ENCODE results near the gene TIMM22. TPM values are rescaled to one million over a fixed set of nuclear protein-coding genes. Genes with fewer than 3 reads are reported as not detected.
"Not testable (repeated sequence)": the region's sequence is repeated elsewhere in the genome, so short reads cannot be mapped to it uniquely, and the experiment has no call there.

TIMM22 gene
- total RNA-seq, 6 experiments from 2014 or later, result 16.8 to 21.5 (median 18.2) TPM

DNA sequence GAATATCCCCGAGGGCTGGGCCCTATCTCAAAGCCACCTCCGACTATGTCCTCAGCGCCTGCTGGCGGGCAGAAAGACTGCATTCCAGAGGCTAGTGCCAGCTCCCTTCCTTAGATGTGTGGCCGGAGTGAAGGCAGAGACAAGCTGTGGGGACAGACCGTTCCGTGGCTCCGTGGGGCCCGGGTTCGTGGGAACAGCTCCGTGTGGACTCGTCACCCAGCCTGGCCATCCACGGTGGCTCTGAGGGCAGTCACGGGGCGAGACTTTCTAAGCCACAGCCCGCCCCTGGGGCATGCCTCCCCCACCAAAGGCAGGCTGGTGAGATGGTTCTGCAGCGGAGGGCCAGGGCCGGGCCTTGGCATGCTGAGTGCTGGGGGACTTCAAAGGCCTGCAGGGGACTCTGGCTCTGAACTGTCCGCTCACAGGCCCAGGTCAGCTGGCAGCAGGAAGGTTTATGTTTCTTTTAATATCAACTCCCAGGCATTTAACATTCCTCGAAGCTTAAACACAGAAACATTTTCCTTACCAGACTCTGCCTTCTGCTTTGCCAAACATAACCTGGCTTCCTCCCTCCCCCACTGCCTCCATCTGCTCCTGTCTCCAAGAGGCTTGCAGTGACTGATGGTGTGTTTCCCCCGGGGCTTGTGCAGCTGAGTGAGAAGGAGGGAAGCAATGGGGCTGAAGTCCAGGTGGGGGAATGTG lies 50.4 kb downstream of the TIMM22 start:
- Mint-ChIP-seq H3K4me1 (ENCODE audit: low read depth) (peaks cover 7% of the 10 kb centered on the region; the same call in 1 of the 2 replicates), H3K27me3 (ENCODE audit: insufficient read depth) (peaks cover 2% of the 10 kb centered on the region), H3K27ac (no peak overlapping the region), H3K4me3 (no peak overlapping the region), H3K9me3 (peaks cover 2% of the 10 kb centered on the region; the same call in 1 of the 2 replicates), H3K36me3 (ENCODE audit: low read depth) (peaks cover 15% of the 10 kb centered on the region)
- no peak for DNase-seq
- TF ChIP-seq, protein P1, sequence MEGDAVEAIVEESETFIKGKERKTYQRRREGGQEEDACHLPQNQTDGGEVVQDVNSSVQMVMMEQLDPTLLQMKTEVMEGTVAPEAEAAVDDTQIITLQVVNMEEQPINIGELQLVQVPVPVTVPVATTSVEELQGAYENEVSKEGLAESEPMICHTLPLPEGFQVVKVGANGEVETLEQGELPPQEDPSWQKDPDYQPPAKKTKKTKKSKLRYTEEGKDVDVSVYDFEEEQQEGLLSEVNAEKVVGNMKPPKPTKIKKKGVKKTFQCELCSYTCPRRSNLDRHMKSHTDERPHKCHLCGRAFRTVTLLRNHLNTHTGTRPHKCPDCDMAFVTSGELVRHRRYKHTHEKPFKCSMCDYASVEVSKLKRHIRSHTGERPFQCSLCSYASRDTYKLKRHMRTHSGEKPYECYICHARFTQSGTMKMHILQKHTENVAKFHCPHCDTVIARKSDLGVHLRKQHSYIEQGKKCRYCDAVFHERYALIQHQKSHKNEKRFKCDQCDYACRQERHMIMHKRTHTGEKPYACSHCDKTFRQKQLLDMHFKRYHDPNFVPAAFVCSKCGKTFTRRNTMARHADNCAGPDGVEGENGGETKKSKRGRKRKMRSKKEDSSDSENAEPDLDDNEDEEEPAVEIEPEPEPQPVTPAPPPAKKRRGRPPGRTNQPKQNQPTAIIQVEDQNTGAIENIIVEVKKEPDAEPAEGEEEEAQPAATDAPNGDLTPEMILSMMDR (IDR thresholded peaks at IDR 0.05), result no peak

DNA sequence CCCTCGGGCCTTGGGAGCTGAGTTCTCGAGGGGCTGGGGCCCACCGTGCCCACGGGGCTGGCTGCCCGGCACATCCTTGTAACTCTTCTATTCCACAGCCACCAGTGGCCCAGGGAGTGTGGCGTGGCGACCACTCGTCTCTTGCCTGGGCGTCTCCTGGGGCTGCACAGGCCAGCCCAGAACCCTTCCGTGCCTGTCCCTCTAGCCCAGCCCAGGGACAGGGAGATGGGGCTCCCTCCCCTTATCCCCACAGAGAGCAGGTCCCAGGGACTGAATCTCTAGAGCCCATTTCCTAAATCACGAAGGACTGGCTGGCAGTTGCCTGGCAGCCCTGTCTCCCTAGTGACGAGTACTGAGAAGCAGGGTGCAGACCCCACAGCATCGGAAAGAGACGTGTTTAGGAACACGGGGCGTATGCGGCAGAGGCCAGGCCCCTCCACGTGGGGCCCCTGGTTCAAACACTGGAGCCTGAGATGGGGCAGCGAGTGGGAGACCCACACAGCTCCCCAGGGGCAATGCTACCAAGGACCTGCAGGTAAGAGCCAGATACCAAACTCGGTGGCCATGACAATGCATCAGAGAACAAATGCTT lies 51.0 kb downstream of the TIMM22 start:
- TF ChIP-seq, protein P1 (IDR thresholded peaks at IDR 0.05), result no peak
- no peaks in the 10 kb centered on the region; the same call in 1 of the 2 replicates for H3K27me3 Mint-ChIP-seq (ENCODE audit: insufficient read depth)
- DNase-seq, result no peak
- no peak overlapping the region for H3K4me3 Mint-ChIP-seq
- H3K4me1 Mint-ChIP-seq (ENCODE audit: low read depth), result peaks cover 7% of the 10 kb centered on the region; the same call in 1 of the 2 replicates
- no peaks in the 10 kb centered on the region for H3K9me3 Mint-ChIP-seq
- H3K27ac Mint-ChIP-seq, result no peak overlapping the region
- H3K36me3 Mint-ChIP-seq (ENCODE audit: low read depth), result peaks cover 9% of the 10 kb centered on the region

DNA sequence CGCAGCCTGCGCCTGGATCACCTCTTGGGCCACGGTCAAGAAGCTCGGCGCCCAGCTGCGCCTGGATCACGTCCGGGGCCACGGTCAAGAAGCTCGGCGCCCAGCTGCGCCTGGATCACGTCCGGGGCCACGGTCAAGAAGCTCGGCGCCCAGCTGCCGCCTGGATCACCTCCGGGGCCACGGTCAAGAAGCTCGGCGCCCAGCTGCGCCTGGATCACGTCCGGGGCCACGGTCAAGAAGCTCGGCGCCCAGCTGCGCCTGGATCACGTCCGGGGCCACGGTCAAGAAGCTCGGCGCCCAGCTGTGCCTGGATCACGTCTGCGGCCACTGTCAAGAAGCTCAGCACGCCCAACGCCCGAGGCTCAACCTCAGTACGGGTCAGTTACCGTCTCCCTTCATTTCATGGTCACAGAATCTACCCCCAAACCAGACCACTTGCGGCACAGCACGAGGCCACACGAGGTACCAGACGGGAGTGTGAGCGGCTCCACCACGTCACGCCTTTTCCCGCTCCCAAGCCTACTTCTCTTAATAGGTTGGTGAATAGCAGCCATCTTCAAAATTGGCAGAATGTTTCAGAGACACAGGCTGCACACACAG lies 51.7 kb downstream of the TIMM22 start:
- not testable (repeated sequence) for H3K27ac Mint-ChIP-seq; H3K27me3 Mint-ChIP-seq (ENCODE audit: insufficient read depth); DNase-seq; H3K36me3 Mint-ChIP-seq (ENCODE audit: low read depth); H3K9me3 Mint-ChIP-seq; H3K4me3 Mint-ChIP-seq; H3K4me1 Mint-ChIP-seq (ENCODE audit: low read depth)

DNA sequence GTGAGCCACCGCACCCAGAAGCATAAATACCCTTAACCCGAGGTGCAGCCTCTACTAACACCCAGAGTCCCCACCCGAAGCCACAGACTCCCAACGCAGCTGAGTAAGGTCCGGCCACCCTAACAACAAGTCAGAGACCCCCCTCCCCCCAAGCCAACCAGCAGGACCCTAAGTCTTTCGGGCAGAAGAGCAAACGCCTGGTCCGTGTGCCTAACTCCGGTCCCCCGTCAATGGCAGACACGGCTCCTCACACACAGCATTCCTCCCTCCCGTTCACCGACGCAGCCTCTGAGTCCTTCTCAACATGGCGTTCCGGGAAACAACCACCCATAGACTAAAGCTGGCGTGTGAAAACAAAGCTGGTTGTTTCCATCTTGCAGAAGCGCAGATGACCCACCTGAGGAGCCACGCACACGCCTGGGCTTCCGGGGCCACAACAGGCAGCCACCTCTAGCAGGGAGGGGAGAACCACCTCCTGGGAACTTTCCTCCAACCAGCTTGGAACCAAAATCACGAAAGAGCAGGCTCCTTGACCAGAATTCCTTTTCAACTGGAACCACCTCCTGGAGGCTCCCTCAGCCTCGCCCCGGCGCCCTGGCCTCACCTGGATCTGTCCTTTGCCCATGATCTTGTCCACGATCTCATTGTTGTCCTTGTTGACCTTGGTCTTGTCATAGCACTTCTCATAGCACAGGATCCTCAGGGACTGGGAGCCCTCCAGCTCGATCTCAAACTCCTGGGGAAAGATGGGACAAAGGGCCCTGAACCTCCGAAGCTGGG lies 52.7 kb downstream of the TIMM22 start:
- Mint-ChIP-seq H3K4me3 (no peak overlapping the region), H3K27me3 (ENCODE audit: insufficient read depth) (no peaks in the 10 kb centered on the region; the same call in 1 of the 2 replicates), H3K27ac (no peak overlapping the region), H3K4me1 (ENCODE audit: low read depth) (peaks cover 7% of the 10 kb centered on the region; the same call in 1 of the 2 replicates), H3K9me3 (no peaks in the 10 kb centered on the region), H3K36me3 (ENCODE audit: low read depth) (peaks cover 8% of the 10 kb centered on the region; the same call in 1 of the 2 replicates)
- TF ChIP-seq, protein P1 (IDR thresholded peaks at IDR 0.05), result no peak
- DNase-seq, result no peak

DNA sequence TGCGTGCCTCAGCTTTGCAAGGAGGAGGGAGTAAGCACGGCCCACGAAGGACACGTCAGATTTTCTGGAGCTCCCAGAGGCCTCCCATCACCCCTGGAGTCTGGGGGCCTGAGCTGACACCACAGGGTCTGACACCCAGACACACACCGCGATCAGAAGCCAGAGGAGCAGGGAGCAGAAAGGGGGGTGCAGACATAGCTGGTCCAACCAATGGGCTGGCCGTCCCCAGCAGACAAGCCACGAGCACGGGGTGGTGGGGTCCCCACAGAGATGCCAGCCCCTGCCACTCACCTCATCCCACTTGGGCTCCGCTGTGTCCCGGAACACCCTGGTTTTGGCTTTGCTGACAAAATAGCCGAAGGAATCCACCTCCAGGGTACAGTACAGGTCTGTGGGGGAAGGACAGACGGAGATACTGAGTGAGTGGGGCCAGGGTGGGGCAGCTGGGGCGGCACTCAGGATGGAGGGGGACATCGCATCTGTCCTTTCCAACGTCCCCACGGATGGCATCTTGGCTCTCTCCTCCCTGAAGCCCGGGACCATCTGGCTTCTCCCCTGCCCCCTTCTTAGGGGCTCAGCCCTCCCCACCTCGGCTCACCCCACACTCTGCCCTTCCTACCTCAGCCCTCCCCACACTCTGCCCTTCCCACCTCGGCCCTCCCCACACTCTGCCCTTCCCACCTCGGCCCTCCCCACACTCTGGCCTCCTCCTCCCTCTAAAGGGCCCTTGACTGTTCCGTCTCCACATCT lies 53.5 kb downstream of the TIMM22 start:
- Mint-ChIP-seq H3K27ac (no peak overlapping the region), H3K36me3 (ENCODE audit: low read depth) (peaks cover 8% of the 10 kb centered on the region; the same call in 1 of the 2 replicates), H3K4me3 (no peak overlapping the region), H3K27me3 (ENCODE audit: insufficient read depth) (no peaks in the 10 kb centered on the region; the same call in 1 of the 2 replicates), H3K9me3 (no peaks in the 10 kb centered on the region), H3K4me1 (ENCODE audit: low read depth) (peaks cover 7% of the 10 kb centered on the region; the same call in 1 of the 2 replicates)
- DNase-seq, result no peak
- TF ChIP-seq, protein P1 (IDR thresholded peaks at IDR 0.05), result no peak

All from HFFc6 (cell line).